HG03460 (cell line): ENCODE data around the gene SRPK2.

Experiments
- ATAC-seq: cut with Tn5 transposase; IDR thresholded peaks from one replicate; pipeline ENCODE4 v1.9.1; 2021; ENCODE audit not compliant: unreplicated experiment

Gene SRPK2

GRCh38 chr7:105105579-105105978 lies 283.1 kb downstream of the SRPK2 start:
- ATAC-seq, result no peak

- no peak for ATAC-seq
These were observed 286.0 kb downstream of the SRPK2 start for GRCh38 chr7:105102557-105103352.

GRCh38 chr7:105101864-105102263 lies 286.9 kb downstream of the SRPK2 start:
- no peak for ATAC-seq

- ATAC-seq, result peak; percentile 66
These were observed 289.7 kb downstream of the SRPK2 start for GRCh38 chr7:105098863-105099515.

GRCh38 chr7:105097619-105098018 lies 291.1 kb downstream of the SRPK2 start:
- ATAC-seq, result no peak

- ATAC-seq, result no peak
These were observed 292.4 kb downstream of the SRPK2 start for GRCh38 chr7:105096306-105096705.

- no peak for ATAC-seq
These were observed 293.8 kb downstream of the SRPK2 start for GRCh38 chr7:105094966-105095365.

- ATAC-seq, result no peak
These were observed 300.3 kb downstream of the SRPK2 start for GRCh38 chr7:105088456-105088855.

GRCh38 chr7:105087981-105088380 lies 300.7 kb downstream of the SRPK2 start:
- no peak for ATAC-seq

GRCh38 chr7:105086850-105087249 lies 301.9 kb downstream of the SRPK2 start:
- no peak for ATAC-seq

- ATAC-seq, result no peak
These were observed 304.1 kb downstream of the SRPK2 start for GRCh38 chr7:105084581-105084980.

- ATAC-seq, result no peak
These were observed 309.4 kb downstream of the SRPK2 start for GRCh38 chr7:105079348-105079747.

- no peak for ATAC-seq
These were observed 315.6 kb downstream of the SRPK2 start for GRCh38 chr7:105073143-105073542.

GRCh38 chr7:105068886-105069285 lies 319.8 kb downstream of the SRPK2 start:
- ATAC-seq, result no peak

GRCh38 chr7:105067691-105068090 lies 321.0 kb downstream of the SRPK2 start:
- ATAC-seq, result no peak
